Measurements from ENCODE around the gene FAM219B.
A peak's percentile ranks its signal among the peaks of the same experiment; 100 is the strongest.
"Not testable (repeated sequence)": the region's sequence is repeated elsewhere in the genome, so short reads cannot be mapped to it uniquely, and the experiment has no call there.

The FAM219B gene

DNA sequence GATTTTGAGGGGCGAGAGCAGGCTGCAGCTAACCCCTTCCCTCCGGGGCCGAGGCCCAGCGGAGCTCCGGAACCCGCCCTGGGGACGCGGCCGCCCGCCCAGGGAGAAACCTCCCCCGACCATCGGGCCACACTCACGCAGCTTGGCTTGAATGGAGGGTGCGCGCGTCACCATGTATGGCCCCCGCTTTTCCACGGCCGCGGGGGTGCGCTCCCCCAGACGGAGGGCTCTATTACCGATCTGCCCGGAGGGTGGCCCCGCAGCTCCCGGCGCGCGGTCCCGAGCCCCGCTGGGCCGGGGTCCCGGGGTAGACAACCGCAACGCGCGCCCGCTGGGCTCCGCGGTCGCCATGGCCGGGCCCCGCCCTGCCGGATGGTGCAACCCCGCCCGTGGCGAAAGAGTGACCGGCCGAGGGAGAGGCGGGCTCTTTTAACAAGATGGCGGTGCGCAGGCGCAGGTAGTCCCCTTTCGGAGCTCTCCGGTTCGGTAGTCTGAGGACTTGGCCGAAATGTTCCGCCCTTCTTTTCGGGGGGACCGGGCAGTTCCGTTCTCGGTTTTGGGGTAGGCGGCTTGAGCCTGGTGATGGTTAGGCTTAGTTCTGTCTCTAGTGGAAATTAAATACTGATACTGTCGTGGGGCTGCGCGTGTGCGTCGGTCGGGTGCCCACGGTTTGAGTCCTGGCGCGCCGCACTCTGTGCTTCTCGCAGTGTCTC lies at the start of gene FAM219B:
TSS of gene FAM219B (minus strand) at position 402 of the 713 bp plus-strand sequence. CDS start at position 351, 51 bp downstream.
- ATAC-seq (peak; percentile 91), DNase-seq (ENCODE audit: low spot score in 2 of 2) (peak; percentile 80 to 95)
- peaks cover 41% of the 10 kb centered on the region for H3K4me1 Mint-ChIP-seq
- H3K36me3 Mint-ChIP-seq = peaks cover 44% of the 10 kb centered on the region
- H3K9me3 Mint-ChIP-seq = no peaks in the 10 kb centered on the region
- peak within 1 kb of the TSS; percentile 99 for H3K27ac Mint-ChIP-seq
- peak within 1 kb of the TSS; percentile 98 for H3K4me3 Mint-ChIP-seq

DNA sequence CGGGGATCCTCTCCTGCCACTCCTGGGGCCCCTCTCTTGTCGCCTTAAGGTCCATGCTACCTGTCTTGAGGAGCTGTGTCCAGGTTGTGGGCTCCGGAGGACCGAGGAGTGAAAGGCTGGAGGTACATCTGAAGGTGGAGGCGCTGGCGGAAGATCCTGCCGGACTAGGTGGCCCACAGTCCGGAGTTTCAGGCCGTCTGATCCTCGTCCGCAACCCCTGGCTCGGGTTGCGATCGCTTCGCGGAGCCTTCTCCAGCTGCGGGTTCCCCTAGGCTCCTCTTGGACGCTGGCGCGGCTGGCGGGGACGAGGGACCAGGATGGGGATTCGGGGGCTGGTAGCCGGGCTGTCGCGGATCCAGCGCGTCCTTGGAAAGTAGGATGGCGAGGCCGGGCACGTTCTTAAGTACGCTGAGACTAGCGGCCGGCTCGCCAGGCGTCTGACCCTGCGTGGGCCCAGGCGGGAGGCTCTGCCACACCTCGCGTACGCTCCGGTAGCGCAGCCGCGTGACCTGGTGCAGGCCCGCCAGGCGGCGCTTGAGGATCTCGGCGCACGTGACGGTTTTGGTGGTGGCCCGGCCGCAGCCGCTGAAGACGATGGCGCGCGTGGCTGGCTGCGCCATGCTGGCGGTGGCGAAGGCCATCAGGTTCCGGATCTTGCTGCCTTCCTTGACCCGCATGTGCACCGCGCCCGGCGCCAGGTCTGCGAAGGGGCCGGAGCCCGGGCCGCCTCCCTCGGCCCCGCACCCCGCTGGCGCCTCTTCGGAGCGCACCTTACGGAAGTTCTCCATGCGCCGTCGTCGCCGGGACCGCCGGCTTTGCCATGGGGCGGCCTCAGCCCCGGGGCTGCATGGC lies 49.4 kb upstream of the FAM219B start:
- Mint-ChIP-seq H3K9me3 (no peaks in the 10 kb centered on the region), H3K4me3 (peak overlapping the region; percentile 61), H3K27ac (no peak overlapping the region), H3K4me1 (peaks cover 36% of the 10 kb centered on the region), H3K36me3 (no peaks in the 10 kb centered on the region)
- ATAC-seq (peak; percentile 57), DNase-seq (ENCODE audit: low spot score in 2 of 2) (peak in 1 of 2 donors; percentile 26)

GRCh38 chr15:74955017-74955416 lies 48.4 kb upstream of the FAM219B start:
- H3K27ac Mint-ChIP-seq = no peak overlapping the region
- H3K36me3 Mint-ChIP-seq = no peaks in the 10 kb centered on the region
- H3K4me3 Mint-ChIP-seq = peak overlapping the region; percentile 61
- peaks cover 27% of the 10 kb centered on the region for H3K4me1 Mint-ChIP-seq
- no peaks in the 10 kb centered on the region for H3K9me3 Mint-ChIP-seq
- DNase-seq (ENCODE audit: low spot score in 2 of 2) = no peak
- no peak for ATAC-seq

DNA sequence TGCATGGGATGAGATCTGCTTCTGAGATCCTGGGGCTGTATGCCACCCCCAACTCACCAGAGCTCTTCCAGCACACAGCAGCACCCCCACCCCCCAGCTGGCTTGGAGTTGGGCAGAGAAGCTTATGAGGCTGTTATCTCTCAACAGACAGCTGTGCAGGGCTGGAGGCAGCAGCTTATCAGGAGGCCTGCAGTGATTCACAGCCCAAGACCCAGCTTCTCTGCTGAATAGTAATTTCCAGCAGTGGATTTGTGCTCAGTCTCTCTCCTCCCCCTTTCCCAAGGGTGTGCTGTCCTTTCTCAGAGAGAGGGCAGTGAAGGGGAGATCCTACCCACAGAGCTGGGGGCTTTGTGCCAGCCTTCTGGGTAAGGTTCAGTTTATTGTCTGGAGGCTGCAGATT lies 47.9 kb upstream of the FAM219B start:
- Mint-ChIP-seq H3K4me3 (peak overlapping the region; percentile 61), H3K4me1 (peaks cover 26% of the 10 kb centered on the region), H3K9me3 (no peaks in the 10 kb centered on the region), H3K36me3 (no peaks in the 10 kb centered on the region), H3K27ac (no peak overlapping the region)
- ATAC-seq = no peak
- no peak for DNase-seq (ENCODE audit: low spot score in 2 of 2)

DNA sequence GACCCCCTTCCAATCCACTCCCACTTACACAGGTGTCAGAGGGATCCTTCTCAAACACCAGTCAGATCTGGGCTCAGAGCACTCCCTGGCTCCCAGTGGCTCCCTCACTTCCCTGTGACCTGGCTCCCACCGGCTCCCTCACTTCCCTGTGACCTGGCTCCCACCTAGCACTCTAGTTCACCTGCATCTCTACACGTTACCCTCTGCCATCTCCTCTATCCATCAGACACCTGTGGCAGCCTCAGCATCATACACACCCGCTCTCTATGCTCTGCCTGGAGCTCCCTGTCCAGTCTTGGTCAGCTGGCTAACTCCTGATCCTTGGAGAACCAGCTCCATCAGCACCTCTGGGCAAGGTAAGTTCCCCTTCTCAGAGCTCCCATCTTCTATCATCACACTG lies 44.4 kb upstream of the FAM219B start:
- Mint-ChIP-seq H3K4me3 (no peak overlapping the region), H3K4me1 (peaks cover 5% of the 10 kb centered on the region), H3K27ac (no peak overlapping the region), H3K9me3 (no peaks in the 10 kb centered on the region), H3K36me3 (no peaks in the 10 kb centered on the region)
- ATAC-seq (no peak), DNase-seq (ENCODE audit: low spot score in 2 of 2) (no peak)

DNA sequence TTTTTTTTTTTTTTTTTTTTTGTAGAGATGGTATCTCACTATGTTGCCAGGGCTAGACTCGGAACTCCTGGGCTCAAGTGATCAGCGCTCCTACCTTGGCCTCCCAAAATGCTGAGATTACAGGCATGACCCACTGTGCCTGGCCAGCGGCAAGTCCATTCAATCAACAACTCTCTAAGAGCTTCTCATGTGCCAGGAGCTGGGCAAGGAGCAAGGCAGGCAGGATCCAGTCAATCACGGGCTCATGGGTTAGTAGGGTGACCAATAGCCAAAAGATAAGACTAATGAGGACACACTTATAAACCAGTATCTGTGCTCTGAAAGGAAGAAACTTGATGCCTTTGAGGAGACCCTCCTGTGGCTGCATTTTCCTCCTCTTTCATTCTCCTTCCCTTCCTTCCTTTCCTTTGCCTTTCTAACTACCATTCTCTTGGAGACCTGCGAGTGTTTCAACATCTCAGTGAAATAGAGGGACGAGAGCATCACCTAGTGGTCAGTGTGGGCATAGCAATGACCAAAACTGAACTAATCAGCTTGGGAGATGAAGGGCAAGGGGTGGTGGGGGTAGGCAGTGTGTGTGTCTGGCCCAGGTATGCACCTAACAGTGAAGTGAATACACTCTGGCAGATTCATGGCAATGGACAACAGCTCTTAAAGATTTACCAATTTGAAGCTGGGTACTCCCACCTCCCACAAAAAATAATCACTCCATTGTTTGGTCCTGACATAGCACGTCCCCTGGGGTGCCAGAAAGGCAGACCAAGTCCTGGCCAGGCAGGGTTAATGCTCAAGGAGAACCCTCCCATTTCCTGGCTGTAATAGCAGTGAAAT lies 43.6 kb upstream of the FAM219B start:
- no peak overlapping the region for H3K27ac Mint-ChIP-seq
- peaks cover under 1% of the 10 kb centered on the region for H3K4me1 Mint-ChIP-seq
- ATAC-seq (peak; percentile 82), DNase-seq (ENCODE audit: low spot score in 2 of 2) (peak; percentile 73 to 91)
- no peaks in the 10 kb centered on the region for H3K9me3 Mint-ChIP-seq
- no peak overlapping the region for H3K4me3 Mint-ChIP-seq
- no peaks in the 10 kb centered on the region for H3K36me3 Mint-ChIP-seq

DNA sequence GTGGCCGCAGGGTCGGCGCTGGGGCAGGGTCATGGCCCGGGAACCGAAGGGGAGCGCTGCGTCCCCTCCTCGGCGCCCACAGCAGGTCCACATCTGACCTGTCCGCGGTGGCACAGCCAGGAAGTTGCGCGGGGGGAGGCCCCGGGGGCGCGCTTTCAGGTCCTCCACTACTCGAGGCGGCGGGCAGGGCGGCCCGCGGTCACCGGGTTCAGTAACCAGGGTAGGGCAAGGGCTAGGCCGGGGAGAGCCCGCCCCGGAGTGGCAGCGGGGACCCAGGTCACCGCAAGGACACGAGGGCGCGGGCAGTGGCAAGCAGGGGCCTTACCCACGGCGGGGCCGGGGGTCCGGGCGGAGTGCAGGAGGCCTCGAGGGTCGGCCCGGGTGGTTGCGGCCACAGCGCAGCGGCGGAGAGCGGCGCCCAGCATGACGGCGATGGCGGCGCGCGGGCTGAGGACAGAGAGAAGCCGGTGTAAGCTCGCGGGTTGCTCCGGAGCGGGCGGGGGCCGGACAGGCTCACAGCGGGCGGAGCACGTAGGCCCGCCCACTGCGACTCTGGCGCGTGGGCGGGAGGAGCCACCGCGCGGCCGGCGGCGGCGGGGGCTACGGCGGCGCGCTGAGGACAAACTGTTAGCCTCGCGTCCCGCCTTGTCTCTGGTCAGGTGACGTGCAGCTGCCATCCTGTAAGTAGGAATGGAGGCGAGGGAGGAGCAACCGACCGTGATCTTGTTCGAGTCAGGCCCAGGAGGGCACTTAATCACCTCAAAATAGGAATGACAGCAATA lies 31.1 kb upstream of the FAM219B start, which contains the start of gene COX5A:
TSS of gene COX5A (minus strand) at position 484 of the 782 bp plus-strand sequence. CDS start at position 425, 59 bp downstream.
- peak within 1 kb of the TSS; percentile 80 for H3K4me3 Mint-ChIP-seq
- peaks cover 13% of the 10 kb centered on the region for H3K4me1 Mint-ChIP-seq
- H3K36me3 Mint-ChIP-seq = peaks cover 32% of the 10 kb centered on the region
- H3K9me3 Mint-ChIP-seq = no peaks in the 10 kb centered on the region
- peak; percentile 82 to 93 for DNase-seq (ENCODE audit: low spot score in 2 of 2)
- H3K27ac Mint-ChIP-seq = peak within 1 kb of the TSS; percentile 91
- peak; percentile 95 for ATAC-seq

DNA sequence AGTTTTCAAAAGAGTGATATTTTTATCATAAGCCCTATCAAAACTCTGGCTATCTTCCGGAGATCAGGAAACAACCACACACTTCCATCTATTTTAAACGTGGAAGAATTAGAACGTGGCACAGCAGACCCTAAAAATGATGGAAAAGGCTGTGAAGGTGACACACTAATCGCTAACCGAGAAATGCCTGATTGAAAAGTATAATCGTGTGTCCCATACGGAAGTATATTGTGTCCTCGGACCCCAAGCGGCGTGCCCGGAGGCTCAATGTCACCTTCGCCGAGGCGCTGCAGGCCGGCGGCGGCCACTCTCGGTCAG lies 30.6 kb upstream of the FAM219B start:
- Mint-ChIP-seq H3K4me1 (peaks cover 13% of the 10 kb centered on the region), H3K4me3 (peak overlapping the region; percentile 80), H3K9me3 (no peaks in the 10 kb centered on the region), H3K27ac (peak overlapping the region; percentile 91), H3K36me3 (peaks cover 35% of the 10 kb centered on the region)
- DNase-seq (ENCODE audit: low spot score in 2 of 2) = no peak
- no peak for ATAC-seq

GRCh38 chr15:74935193-74935592 lies 28.5 kb upstream of the FAM219B start:
- H3K36me3 Mint-ChIP-seq = peaks cover 55% of the 10 kb centered on the region
- peak overlapping the region; percentile 58 for H3K4me3 Mint-ChIP-seq
- ATAC-seq; DNase-seq (ENCODE audit: low spot score in 2 of 2); H3K9me3 Mint-ChIP-seq: not testable (repeated sequence)
- H3K4me1 Mint-ChIP-seq = peaks cover 13% of the 10 kb centered on the region
- H3K27ac Mint-ChIP-seq = peak overlapping the region; percentile 71

GRCh38 chr15:74933573-74933972 lies 26.9 kb upstream of the FAM219B start:
- Mint-ChIP-seq H3K9me3 (no peaks in the 10 kb centered on the region), H3K4me1 (peaks cover 13% of the 10 kb centered on the region), H3K36me3 (peaks cover 72% of the 10 kb centered on the region), H3K4me3 (no peak overlapping the region), H3K27ac (peak overlapping the region; percentile 58)
- DNase-seq (ENCODE audit: low spot score in 2 of 2) (no peak), ATAC-seq (no peak)

DNA sequence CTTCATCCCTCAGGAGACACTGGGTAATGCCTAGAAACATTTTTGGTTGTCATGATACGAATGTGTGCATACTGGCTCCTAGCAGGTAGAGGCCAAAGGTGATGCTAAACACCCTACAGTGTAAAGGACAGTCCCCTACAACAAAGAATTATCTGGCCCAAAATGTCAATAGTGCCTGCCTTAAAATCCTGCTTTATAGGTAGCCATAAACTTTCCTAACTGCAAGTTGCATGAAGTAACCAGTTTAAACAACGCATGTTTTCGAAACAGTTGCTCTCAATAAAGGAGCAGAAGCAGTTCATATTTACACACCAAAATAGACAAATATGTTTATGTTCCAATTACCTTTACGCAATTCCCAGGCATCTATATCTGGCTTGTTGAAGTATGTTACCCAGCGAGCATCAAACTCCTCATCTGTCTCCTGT lies 22.1 kb upstream of the FAM219B start:
- peaks cover 5% of the 10 kb centered on the region for H3K4me1 Mint-ChIP-seq
- no peak overlapping the region for H3K4me3 Mint-ChIP-seq
- no peaks in the 10 kb centered on the region for H3K9me3 Mint-ChIP-seq
- DNase-seq (ENCODE audit: low spot score in 2 of 2) = no peak
- ATAC-seq = no peak
- peaks cover 96% of the 10 kb centered on the region for H3K36me3 Mint-ChIP-seq
- H3K27ac Mint-ChIP-seq = no peak overlapping the region

GRCh38 chr15:74924525-74924924 lies 17.9 kb upstream of the FAM219B start:
- no peaks in the 10 kb centered on the region for H3K4me1 Mint-ChIP-seq
- H3K36me3 Mint-ChIP-seq = peaks cover 99% of the 10 kb centered on the region
- H3K9me3 Mint-ChIP-seq = no peaks in the 10 kb centered on the region
- DNase-seq (ENCODE audit: low spot score in 2 of 2) (no peak), ATAC-seq (no peak)
- H3K27ac Mint-ChIP-seq = no peak overlapping the region
- no peak overlapping the region for H3K4me3 Mint-ChIP-seq

DNA sequence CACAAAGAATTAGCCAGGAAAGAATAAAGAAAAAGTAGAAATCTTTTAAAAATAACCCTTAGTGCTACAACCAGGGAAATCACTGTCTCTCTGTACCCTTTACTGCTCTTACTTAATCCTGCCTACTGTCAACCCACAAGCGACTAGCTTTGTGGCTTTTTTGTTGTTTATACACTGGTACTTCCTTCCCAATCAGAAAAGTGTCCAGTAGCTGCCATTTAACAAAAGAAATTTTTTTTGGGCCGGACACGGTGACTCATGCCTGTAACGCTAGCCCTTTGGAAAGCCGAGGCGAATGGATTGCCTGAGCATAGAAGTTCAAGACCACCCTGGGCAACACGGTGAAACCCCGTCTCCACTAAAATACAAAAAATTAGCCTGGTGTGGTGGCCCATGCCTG lies 13.8 kb upstream of the FAM219B start:
- DNase-seq (ENCODE audit: low spot score in 2 of 2) (no peak), ATAC-seq (no peak)
- no peaks in the 10 kb centered on the region for H3K9me3 Mint-ChIP-seq
- H3K4me3 Mint-ChIP-seq = no peak overlapping the region
- no peaks in the 10 kb centered on the region for H3K4me1 Mint-ChIP-seq
- peak overlapping the region; percentile 66 for H3K27ac Mint-ChIP-seq
- peaks cover 99% of the 10 kb centered on the region for H3K36me3 Mint-ChIP-seq

GRCh38 chr15:74917676-74918075 lies 11.0 kb upstream of the FAM219B start:
- no peak overlapping the region for H3K27ac Mint-ChIP-seq
- H3K36me3 Mint-ChIP-seq = peaks cover 99% of the 10 kb centered on the region
- ATAC-seq = no peak
- H3K4me1 Mint-ChIP-seq = no peaks in the 10 kb centered on the region
- H3K4me3 Mint-ChIP-seq = no peak overlapping the region
- DNase-seq (ENCODE audit: low spot score in 2 of 2) = no peak
- no peaks in the 10 kb centered on the region for H3K9me3 Mint-ChIP-seq
